ENCODE measurements around the gene SFT2D3.

Gene SFT2D3

DNA sequence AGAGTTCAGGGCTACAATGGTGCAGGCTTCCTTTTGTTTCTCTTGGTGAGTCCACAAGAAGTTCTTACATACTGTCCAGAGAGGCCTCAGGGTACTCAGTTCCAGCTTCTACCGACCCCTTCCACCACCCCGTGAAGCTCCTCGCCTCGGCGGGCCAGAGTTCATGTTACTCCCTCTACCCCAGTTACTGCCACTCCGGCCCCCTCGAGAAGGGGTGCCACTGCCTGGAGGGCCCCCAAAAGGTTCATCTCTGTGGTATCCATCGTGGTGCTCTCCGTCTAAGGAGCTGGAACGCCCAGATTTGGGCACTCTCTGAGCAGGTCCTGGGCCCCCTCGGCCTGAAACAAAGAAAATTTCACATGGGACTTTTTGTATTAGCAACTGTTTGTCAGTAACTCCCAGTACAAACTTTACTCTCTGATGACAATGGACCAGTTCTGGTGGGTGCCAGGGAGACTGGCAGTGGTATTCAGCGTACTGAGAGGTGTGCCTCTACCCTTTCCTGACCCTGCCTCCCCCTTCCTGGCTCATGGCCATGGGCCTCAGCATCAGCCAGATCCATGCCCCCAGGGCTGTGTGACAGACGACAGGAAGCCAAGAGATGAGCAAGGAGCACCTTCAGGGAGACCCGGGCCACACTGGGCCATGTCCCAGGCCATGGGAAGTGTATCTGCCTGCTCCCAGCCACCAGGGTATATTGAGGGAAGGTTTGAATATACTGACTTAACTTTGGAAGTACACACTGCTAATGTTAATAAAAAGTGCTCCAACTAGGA is 5.1 kb downstream of the SFT2D3 start:
- no peak for DNase-seq (ENCODE audit: low read depth in 2 of 2)

DNA sequence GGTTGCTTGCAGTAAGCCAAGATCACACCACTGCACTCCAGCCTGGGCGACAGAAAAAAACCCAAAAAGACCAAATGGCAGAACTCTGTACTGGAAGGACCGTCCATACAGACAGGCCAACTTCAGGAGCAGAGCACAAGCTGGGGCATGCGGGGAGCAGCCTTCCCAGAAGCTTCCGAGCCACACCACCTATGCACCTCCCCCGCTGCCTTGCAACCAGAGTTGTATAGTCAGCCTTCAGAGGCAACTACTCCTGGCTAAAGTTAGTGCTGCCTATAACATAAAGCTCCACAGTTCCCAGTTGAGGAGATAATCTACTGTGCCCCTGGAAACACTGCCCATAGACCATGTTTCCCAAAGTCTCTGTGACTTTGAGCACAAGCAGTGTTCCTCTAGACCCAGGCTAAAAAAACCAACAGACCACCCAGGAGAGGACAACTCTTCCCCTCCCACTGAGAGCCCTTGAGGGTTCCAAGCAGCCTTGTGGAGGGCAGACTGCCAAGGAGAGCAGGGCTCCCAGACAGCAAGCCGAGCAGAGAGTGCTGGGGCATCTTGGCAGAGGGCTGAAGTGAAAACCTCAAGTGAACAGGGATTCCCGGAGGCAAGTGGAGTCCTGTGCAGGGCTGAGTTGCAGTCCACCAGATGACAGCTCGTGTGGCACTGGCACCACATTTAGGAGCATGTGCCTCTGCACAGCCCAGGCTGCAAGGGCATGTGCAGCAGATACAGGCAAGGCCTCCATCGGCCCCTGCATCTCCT is 6.8 kb downstream of the SFT2D3 start:
- no peak for DNase-seq (ENCODE audit: low read depth in 2 of 2)

DNA sequence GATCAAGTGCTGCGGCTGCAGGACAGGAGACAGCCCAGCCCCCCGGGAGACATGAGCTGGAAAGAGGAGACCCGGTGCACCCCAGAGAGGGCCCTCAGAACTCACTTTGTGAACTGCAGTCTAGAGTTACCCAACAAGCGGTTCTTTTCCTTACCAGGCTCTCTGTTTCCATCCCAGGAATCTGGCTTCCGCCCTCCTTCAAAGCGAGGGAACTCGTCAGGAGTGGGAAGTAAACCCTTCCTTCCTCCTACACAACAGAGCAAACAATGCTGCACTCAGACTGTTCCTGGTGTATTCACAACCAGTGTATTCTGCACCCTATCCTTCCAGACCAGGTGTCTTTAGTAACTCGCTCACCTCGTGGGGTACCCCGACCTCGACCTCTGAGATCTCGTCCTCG is 8.0 kb downstream of the SFT2D3 start:
- no peak for DNase-seq (ENCODE audit: low read depth in 2 of 2)

DNA sequence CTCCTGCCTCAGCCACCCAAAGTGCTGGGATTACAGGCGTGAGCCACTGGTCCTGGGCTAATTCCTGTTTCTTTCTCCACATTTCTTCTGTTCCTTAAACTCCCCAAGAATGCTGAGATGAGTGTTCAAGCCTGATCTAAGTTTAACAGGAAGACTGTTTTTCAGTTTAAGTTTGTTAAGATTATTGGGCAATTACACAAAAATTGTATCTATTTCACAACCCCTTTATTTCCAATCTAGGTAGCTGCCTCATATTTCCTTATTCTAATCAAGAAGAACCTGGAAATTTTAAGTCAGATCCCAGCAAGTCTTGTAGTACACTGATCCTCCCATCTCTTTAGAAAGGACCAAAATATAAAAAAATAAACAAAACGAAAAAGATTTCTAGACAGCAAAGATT is 11.7 kb downstream of the SFT2D3 start:
- DNase-seq (ENCODE audit: low read depth in 2 of 2): no peak

DNA sequence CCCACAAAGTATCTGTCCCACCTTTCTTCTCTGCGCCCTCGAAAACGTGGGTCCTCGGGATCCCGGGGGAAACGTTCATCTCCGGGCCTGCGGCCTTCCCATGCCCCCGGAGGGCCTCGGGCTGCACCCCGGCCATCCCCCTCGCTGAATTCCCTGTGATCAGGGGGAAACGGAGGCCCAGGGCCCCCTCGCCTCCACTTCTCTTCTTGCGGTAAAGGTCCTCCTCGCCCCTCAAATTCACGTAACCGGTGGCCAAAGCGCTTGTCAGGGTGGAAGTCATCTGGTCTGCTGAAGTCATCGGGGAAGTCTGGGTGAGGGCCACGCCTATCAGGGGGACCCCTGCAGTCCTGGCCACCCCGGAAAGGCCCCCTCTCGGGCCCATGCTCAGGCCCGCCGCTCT is 12.3 kb downstream of the SFT2D3 start:
- DNase-seq (ENCODE audit: low read depth in 2 of 2): no peak

DNA sequence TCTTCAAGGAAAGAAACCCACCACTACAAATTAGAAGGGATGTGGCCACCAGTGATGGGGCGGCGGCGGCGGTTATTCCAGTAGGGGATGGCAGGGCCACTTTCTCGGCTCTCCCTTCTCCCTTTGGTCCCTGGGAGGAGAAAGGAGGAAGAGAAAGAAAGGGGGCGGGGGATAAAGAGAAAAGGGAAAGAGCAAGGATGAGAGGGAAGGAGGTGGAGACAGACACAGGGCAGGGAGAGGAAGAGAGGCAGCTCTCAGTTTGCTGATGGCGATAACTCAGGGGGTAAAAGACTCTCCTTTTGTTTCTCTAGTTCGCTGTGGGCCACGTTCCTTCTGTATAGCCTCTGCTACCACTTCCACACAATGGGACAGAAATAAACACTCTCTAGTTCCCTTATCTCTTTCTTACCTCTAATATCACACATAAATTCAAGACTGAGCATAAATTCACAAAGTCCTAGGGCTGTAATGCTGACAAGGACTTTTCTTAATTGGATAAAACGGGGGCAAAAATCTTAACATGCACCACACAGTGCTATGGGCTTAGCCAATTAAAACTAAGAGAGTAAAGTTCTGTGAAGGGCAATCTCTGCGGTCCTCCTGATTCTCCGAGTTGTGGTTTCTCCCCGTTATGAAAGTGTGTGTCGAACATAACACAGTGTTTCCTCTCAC is 14.6 kb downstream of the SFT2D3 start:
- DNase-seq (ENCODE audit: low read depth in 2 of 2): no peak

DNA sequence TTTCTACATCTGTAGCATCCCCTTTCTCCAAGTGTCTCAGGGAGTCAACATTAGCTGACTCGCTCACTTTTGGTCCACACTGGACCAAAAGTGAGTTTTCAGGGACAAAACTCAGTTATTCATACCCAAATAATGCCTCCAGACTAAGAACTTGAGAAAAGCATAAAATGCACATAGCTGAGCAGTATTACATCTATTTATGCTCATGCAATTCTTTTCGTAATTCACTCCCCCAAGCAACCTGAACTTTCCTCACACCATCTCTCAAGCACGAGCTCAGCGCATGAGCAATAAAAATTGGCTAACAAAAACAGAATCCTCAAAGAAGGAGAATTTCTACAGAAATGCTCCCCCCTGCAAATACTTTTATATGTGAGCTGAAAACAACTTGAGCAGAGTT is 17.0 kb downstream of the SFT2D3 start:
- DNase-seq (ENCODE audit: low read depth in 2 of 2): no peak

DNA sequence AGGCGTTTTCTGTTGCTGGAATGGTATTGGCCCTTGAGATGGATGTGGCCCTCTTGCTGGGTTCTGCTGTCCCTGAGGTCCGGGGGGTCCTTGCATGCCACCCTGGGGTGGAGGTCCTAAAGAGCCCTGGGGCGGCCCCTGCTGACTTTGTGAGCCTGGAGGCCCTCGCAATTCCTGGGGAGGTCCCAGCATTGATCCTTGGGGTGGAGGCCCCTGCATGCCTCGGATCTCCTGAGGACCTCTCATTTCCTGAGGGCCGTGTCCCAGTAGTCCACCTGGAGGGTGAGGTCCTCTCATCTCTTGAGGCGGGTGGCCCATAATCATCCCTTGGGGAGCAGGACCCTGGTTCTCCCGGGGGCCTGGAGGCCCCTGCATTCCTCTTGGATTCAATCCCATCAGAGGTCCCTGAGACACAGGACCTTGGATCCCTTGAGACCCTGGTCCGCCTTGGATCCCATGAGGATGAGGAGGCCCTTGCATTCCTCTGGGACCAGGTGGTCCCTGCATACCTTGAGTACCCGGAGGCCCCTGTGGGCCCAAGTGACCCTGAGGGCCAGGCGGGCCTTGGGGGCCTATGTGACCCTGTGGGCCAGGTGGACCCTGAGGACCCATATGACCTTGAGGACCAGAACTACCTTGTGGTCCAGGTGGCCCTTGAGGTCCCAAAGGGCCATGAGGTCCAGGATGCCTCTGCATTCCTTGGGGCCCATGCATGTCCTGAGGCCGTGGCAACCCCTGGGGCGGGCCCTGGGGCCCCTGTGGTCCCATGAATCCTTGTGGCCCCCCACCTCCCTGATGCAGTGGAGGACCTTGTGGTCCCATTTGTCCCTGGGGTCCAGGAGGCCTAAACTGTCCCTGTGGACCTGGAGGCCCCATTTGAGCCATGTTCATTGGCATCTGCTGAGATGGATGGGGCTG is 18.3 kb downstream of the SFT2D3 start:
- no peak for DNase-seq (ENCODE audit: low read depth in 2 of 2)

DNA sequence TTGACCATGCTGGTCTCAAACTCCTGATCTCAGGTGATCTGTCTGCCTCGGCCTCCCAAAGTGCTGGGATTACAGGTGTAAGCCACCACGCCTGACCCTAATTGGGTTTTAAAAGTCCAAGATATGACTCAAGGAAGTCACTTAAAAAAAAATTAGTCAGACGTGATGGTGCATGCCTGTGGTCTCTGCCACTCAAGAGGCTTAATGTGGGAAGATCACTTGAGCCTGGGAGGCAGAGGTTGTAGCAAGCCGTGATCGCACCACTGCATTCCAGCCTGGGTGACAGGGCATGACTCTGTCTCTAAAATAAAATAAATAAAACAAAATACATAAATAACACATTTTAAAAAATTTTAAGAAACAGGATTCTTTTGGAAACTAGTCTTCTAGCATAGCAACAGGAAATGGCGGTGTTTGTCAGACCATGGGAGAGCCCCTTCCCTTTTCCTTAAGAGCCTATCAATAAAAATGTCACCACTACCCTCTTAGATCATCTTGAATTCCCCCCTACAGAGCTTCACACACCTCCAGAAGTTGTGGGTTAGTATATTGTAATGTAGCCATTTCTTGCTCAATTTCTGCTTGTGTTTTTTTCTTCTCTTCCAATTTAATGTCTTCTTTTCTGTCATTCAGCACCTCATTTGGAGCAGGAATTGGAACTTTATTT is 20.1 kb downstream of the SFT2D3 start:
- DNase-seq (ENCODE audit: low read depth in 2 of 2): no peak

DNA sequence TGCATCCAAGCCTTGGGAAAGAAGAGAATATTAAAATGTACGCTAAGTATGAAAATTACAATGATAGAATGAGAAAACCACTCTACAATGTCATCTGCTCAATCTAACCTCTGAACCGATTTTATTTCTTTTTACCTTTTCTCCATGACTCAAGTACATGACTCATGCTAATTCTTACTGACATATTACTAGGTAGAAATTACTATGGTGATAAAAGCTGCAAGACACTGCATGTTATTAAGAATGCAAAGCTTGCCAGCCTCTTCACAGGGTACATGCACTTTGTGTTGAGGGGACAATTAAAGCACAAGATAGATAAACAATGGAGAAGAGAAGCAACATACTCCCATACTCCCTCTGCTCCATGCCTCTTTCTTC is 20.7 kb downstream of the SFT2D3 start:
- DNase-seq (ENCODE audit: low read depth in 2 of 2): no peak

DNA sequence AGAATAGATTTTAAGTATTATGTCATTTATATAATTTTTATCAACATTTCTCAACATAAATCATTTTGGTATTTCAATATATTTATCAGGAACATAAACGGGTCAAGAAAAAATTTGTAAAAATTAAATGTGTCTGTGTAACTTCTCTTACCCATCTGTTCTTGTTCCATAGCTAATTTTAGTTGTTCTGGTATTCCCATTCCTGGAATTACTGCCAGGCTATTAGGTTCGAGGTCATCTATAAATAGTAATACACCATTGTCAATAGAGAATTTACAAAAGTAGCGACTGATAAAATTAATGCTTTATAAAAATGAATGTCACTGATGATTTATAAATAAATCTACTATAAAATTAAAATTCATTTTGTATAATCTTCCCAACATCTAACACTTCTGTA is 21.5 kb downstream of the SFT2D3 start:
- DNase-seq (ENCODE audit: low read depth in 2 of 2): no peak

DNA sequence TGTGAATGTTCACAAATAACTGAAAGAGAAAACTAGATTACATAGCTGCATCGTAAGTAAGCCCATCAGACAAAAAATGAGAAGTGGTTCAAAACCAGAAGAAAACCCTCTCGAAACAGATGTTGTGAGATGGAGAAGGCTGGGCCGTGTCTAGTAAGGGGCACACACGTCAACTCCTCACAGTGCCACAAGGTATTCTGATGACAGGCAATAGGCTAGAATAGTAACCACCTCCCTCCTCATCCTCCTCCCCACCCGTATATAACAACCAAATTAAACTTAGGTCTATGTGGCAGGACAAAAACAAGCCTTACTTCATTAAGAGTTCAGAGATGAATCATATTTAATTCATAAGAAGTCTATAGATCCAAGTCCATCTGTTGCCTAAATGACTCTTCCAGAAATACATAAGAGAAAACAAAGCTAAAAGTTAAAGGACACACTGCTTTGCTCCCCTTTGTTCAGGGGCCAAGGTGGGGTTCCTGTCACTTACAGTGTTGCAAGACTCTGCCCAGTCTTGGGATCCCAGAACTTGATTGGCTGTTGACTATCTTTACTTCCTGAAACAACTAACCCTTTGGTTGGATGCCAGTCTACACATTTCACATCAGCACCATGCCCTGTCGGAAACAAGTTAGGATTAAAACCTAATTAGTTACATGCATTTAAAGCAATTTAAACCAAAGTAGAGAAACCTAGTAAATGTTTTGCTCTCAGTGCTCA is 25.0 kb downstream of the SFT2D3 start:
- no peak for DNase-seq (ENCODE audit: low read depth in 2 of 2)

DNA sequence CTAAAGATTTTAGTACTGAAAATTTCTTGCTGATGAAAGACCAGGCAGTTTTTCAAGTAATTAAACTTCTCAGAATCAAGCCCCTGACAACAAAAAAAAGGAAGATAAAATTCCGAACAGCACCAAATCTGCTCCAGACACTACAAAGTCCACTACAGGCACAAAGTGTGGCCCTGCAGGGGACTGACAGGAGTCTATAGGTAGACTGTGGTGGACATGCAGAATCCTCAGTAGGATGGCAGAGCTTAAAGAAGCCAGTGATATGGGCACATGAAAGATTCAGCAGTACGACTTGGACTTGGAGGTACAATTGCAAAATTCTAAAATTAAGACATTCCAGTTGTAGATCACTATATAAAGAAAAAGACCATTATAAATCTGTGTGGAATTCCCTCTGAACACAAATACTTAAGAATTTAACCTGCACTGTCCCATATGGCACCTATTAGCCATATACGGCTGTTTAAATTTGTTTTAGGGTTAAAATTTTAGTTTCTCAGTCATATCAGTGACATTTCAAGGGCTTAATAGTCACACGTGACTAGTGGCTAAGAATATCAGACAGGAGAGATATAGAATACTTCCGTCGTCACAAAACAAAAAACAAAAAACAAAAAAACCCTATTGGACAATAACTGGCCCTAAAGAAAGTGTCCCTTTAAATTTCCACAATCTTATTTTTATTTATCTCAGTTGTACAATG is 32.0 kb downstream of the SFT2D3 start:
- DNase-seq (ENCODE audit: low read depth in 2 of 2): no peak

DNA sequence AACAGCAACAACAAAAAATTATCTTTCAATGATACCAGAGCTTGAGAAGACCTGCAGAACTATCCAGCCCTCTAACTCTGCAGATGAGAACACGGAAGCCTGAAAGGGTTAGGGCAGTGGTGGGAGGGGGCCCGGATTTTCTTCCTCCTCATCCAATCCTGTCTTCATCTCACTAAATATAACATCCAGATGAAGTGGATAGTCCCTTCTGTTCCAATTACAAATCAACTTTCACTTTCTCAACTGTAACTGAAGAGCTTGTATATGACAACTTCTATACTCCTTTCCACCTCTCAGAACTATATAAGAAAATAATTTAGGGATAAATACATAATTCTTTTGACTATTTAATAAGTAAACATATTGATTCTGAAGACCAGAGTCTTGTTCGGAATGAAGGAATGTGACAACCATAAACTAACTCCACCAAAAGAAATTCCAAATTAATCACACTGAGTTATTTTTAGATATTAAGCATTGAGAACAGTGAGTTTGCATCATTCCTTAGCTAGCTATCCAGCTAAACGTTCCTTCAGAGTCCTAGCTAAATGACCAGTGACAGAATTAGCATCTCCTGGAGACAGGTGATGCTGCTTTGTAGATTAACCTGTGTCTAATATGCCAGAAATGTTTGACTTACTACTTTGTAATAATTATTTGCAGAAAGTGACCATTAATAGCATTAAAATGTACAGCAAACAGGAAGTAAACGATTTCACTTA is 32.7 kb downstream of the SFT2D3 start:
- no peak for DNase-seq (ENCODE audit: low read depth in 2 of 2)

DNA sequence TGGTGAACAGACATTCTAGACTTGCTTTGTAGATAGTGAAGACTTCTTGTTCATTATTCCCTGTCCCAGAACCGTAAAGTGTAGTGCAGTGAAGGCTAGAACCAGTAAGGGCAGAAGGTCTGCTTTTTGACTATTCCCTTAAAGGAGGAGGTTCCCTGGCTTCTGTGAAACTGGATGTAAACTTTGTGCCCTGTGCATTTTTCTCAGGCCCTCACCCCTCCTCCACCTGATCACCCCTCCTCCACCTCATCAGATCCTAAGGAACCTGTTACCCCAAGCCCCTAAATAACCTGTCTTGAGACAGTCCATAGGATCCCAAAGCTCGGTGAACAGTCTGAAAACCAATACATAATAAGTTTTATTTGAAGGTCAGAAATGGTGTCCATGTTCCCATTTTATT is 33.7 kb downstream of the SFT2D3 start:
- no peak for DNase-seq (ENCODE audit: low read depth in 2 of 2)

DNA sequence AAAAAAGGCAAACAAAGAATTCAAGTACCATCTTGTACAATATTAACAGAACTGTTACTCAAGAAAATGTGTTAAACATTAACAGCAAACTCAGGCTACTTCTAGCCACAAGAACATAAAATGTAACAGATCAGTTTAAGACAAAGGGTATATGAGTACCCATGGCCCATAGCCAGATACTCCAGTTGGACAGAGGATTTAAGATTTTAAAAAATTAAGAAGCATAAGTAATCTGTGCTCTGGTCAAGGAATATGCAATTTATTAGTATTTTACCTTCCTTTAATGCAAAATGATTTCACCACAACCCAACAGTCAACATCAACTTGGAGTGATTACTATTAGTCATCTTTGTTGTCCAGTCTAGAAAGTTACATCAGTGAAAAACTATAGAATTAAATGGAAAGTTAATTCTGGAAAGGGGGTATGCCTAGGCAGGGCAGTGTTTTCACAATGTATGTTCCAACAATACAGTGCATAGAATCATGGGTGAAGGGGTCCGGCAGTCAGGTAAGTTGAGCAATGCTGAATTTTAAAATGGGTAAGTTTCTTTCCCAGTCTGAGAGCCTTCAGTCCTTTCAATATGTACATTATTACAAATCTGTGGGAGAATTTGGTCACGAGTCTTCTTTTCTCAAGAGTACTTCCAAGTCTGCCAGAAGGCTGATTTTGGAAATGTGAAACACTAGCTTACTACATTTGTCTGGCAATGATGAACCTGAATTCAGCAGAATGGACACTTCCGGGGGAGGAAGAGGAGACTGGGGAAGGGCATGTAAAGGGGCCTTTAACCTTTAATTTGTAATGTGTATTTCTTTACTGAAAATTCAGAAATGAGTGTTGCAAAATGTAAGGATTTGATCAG is 34.5 kb downstream of the SFT2D3 start:
- DNase-seq (ENCODE audit: low read depth in 2 of 2): no peak

DNA sequence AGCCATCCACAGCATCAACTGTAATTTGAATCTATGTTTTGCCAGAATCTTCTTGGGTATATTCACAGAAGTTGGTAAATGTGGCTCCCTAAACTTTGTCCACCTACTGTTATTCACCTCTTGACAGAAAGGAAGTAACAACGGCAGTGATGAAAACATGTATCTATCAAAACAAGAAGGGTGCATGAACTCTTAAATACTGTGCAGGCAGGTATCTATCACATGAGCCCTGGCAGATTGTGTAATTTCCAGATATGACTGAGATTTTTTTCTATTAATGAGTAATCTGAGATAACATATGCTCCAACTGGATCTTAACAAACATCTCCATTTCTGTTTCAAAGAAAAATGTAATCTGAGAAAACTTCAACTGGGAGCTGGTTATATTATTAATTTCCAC is 36.6 kb downstream of the SFT2D3 start:
- no peak for DNase-seq (ENCODE audit: low read depth in 2 of 2)

DNA sequence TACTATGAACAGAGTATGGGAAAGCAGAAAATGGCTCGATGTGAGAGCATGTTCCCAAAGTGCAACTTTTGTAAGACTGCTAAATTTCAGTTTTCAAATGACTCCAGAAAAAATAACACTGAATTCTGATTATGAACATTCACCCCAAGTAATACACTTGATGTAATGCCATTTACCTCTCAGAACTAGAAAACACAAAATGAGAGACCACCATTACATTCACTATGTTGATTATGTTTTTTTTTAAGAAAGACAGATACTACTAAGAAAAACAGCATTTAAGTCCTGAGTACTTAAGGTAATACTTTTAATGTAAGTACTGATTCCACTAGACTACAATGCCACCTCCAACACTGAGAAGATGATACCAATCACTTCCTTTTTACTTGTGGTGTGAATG is 38.5 kb downstream of the SFT2D3 start:
- DNase-seq (ENCODE audit: low read depth in 2 of 2): no peak
